ENCODE data around the gene RBM23. TPM values are rescaled to one million over a fixed set of nuclear protein-coding genes. Genes with fewer than 3 reads are reported as not detected.

RBM23 gene
- total RNA-seq, 1 experiment from 2014 or later: 78.9 TPM

- Histone ChIP-seq H4K20me1 (ENCODE audit: low read length) (no peaks in the 10 kb centered on the region), H3K27ac (ENCODE audit: low read length) (no peak overlapping the region), H3K4me1 (ENCODE audit: insufficient read depth, low read length) (peaks cover 7% of the 10 kb centered on the region; the same call in 1 of the 2 replicates), H3K36me3 (ENCODE audit: low read depth, low read length) (peaks cover 24% of the 10 kb centered on the region), H3K79me2 (ENCODE audit: low read length) (peaks cover 2% of the 10 kb centered on the region; the same call in 1 of the 2 replicates), H3K9ac (ENCODE audit: low read length) (no peak overlapping the region), H3K4me3 (ENCODE audit: low read length) (no peak overlapping the region), H3F3A (ENCODE audit: low read length, unreplicated experiment) (no peaks in the 10 kb centered on the region), H2AFZ (ENCODE audit: low read length) (no peak overlapping the region), H3K9me3 (ENCODE audit: low read length) (no peaks in the 10 kb centered on the region), H3K4me2 (ENCODE audit: low read length) (no peak overlapping the region), H3K9me2 (replicated peaks; ENCODE audit: low read length) (no peaks in the 10 kb centered on the region), H3K27me3 (ENCODE audit: low read length) (no peaks in the 10 kb centered on the region)
- TF ChIP-seq EZH2 (IDR thresholded peaks at IDR 0.05; ENCODE audit: low read length, unreplicated experiment) (no peak), EZH2phosphoT487 (IDR thresholded peaks at IDR 0.05; ENCODE audit: borderline replicate concordance, low read length) (no peak), CTCF (conservative IDR thresholded peaks at IDR 0.05; ENCODE audit: low read depth, low read length) (no peak)
- ATAC-seq (no peak), DNase-seq (no peak)
- ChIA-PET CTCF (no interaction called here), POLR2A (ENCODE audit: unreplicated experiment) (interaction anchor here (0.7 kb wide), 1 partner anchor 63 kb away, joined by 12 read pairs; no protein-coding TSS in a partner anchor)
- no TSS peak for BruUV-seq (replicated peaks)
- intact Hi-C loops (cut with micrococcal nuclease): no loop called here
Observed at GRCh38 chr14:22845103-22845394, 73.9 kb downstream of the RBM23 start.

- TF ChIP-seq EZH2 (IDR thresholded peaks at IDR 0.05; ENCODE audit: low read length, unreplicated experiment): no peak
- TF ChIP-seq CTCF (conservative IDR thresholded peaks at IDR 0.05; ENCODE audit: low read depth, low read length): no peak
- TF ChIP-seq EZH2phosphoT487 (IDR thresholded peaks at IDR 0.05; ENCODE audit: borderline replicate concordance, low read length): no peak
- no peak overlapping the region for H2AFZ ChIP-seq (ENCODE audit: low read length)
- no peaks in the 10 kb centered on the region for H3F3A ChIP-seq (ENCODE audit: low read length, unreplicated experiment)
- H3K9me3 ChIP-seq (ENCODE audit: low read length): no peaks in the 10 kb centered on the region
- intact Hi-C loops (cut with micrococcal nuclease): no loop called here
- no peak for ATAC-seq
- H3K36me3 ChIP-seq (ENCODE audit: low read depth, low read length): peaks cover 24% of the 10 kb centered on the region
- H3K9ac ChIP-seq (ENCODE audit: low read length): no peak overlapping the region
- no TSS peak for BruUV-seq (replicated peaks)
- no peaks in the 10 kb centered on the region for H3K9me2 ChIP-seq (replicated peaks; ENCODE audit: low read length)
- CTCF ChIA-PET: no interaction called here
- no peaks in the 10 kb centered on the region for H4K20me1 ChIP-seq (ENCODE audit: low read length)
- H3K4me3 ChIP-seq (ENCODE audit: low read length): no peak overlapping the region
- 0 out of 2 replicates have a peak, but pooled peaks cover 5% of the 10 kb centered on the region for H3K4me1 ChIP-seq (ENCODE audit: insufficient read depth, low read length)
- H3K27me3 ChIP-seq (ENCODE audit: low read length): no peaks in the 10 kb centered on the region
- POLR2A ChIA-PET (ENCODE audit: unreplicated experiment): interaction anchor here (0.7 kb wide), 1 partner anchor 62 kb away, joined by 12 read pairs; no protein-coding TSS in a partner anchor
- no peak overlapping the region for H3K4me2 ChIP-seq (ENCODE audit: low read length)
- no peak overlapping the region for H3K27ac ChIP-seq (ENCODE audit: low read length)
- DNase-seq: no peak
- peaks cover 8% of the 10 kb centered on the region for H3K79me2 ChIP-seq (ENCODE audit: low read length)
Observed at GRCh38 chr14:22844221-22845102, 74.5 kb downstream of the RBM23 start.

Other genes with a start within 250 kb of the RBM23 start
- 126 and 146 TPM in 2 replicates for gene OXA1L, start 152.5 kb downstream of the RBM23 start, total RNA-seq (2014; rRNA removed)
- not detected in 2 replicates for gene SLC7A7, start 103.7 kb downstream of the RBM23 start, total RNA-seq (2014; rRNA removed)
- gene MRPL52, start 89.3 kb downstream of the RBM23 start, total RNA-seq (2014; rRNA removed): 114 and 180 TPM in 2 replicates
- 80.4 and 85.0 TPM in 2 replicates for gene MMP14, start 82.6 kb downstream of the RBM23 start, total RNA-seq (2014; rRNA removed)
- 46.5 and 59.3 TPM in 2 replicates for gene LRP10, start 47.4 kb downstream of the RBM23 start, total RNA-seq (2014; rRNA removed)
- gene REM2, start 35.9 kb downstream of the RBM23 start, total RNA-seq (2014; rRNA removed): 0.18 TPM in 1 of 2 replicates, not detected in the other
- 101 and 113 TPM in 2 replicates for gene PRMT5, start 10.2 kb upstream of the RBM23 start, total RNA-seq (2014; rRNA removed)
- 54.5 and 56.2 TPM in 2 replicates for gene HAUS4, start 37.9 kb upstream of the RBM23 start, total RNA-seq (2014; rRNA removed)
- 81.1 and 116 TPM in 2 replicates for gene AJUBA, start 63.4 kb upstream of the RBM23 start, total RNA-seq (2014; rRNA removed)
- 5.8 and 6.2 TPM in 2 replicates for gene C14orf93, start 91.0 kb upstream of the RBM23 start, total RNA-seq (2014; rRNA removed)
- gene PSMB5, start 115.8 kb upstream of the RBM23 start, total RNA-seq (2014; rRNA removed): 368 and 424 TPM in 2 replicates
- not detected in 2 replicates for gene PSMB11, start 123.1 kb upstream of the RBM23 start, total RNA-seq (2014; rRNA removed)
- 14.8 and 16.4 TPM in 2 replicates for gene CDH24, start 138.4 kb upstream of the RBM23 start, total RNA-seq (2014; rRNA removed)
- gene ACIN1, start 176.0 kb upstream of the RBM23 start, total RNA-seq (2014; rRNA removed): 112 and 116 TPM in 2 replicates
- 26.7 and 49.6 TPM in 2 replicates for gene C14orf119, start 176.4 kb upstream of the RBM23 start, total RNA-seq (2014; rRNA removed)
- not detected in 2 replicates for gene CIROP, start 185.8 kb upstream of the RBM23 start, total RNA-seq (2014; rRNA removed)
- gene CEBPE, start 200.1 kb upstream of the RBM23 start, total RNA-seq (2014; rRNA removed): not detected in 2 replicates

All from PC-3 (cell line).